Activated naive CD4-positive, alpha-beta T cell (primary cell): ENCODE data around the gene AUTS2.

Experiments
- DNase-seq, 4 experiments: peaks; one replicate each; lab custom pipeline; 2025; lab: John Stamatoyannopoulos, UW

The AUTS2 gene

GRCh38 chr7:70068531-70068930 is 470.3 kb downstream of the AUTS2 start:
- no peak for DNase-seq

GRCh38 chr7:70069977-70070376 is 471.7 kb downstream of the AUTS2 start:
- no peak for DNase-seq

GRCh38 chr7:70071766-70072165 is 473.5 kb downstream of the AUTS2 start:
- DNase-seq = no peak

GRCh38 chr7:70072220-70072619 is 473.9 kb downstream of the AUTS2 start:
- DNase-seq = no peak

- no peak for DNase-seq
Measured at GRCh38 chr7:70076325-70076724, 478.1 kb downstream of the AUTS2 start.

GRCh38 chr7:70082099-70082611 is 483.9 kb downstream of the AUTS2 start:
- DNase-seq = no peak

GRCh38 chr7:70091362-70091761 is 493.1 kb downstream of the AUTS2 start:
- DNase-seq = no peak

GRCh38 chr7:70092314-70093204 is 494.3 kb downstream of the AUTS2 start:
- DNase-seq = no peak

- DNase-seq = no peak
Measured at GRCh38 chr7:70093205-70093904, 495.1 kb downstream of the AUTS2 start.

GRCh38 chr7:70094831-70095230 is 496.6 kb downstream of the AUTS2 start:
- DNase-seq = no peak

- no peak for DNase-seq
Measured at GRCh38 chr7:70097645-70098044, 499.4 kb downstream of the AUTS2 start.

- no peak for DNase-seq
Measured at GRCh38 chr7:70098133-70098561, 499.9 kb downstream of the AUTS2 start.

- DNase-seq = no peak
Measured at GRCh38 chr7:70098905-70099672, 500.8 kb downstream of the AUTS2 start.

GRCh38 chr7:70104243-70104642 is 506.0 kb downstream of the AUTS2 start:
- DNase-seq = no peak

GRCh38 chr7:70113078-70113477 is 514.8 kb downstream of the AUTS2 start:
- DNase-seq = no peak

GRCh38 chr7:70113536-70113935 is 515.3 kb downstream of the AUTS2 start:
- DNase-seq = no peak

- DNase-seq = no peak
Measured at GRCh38 chr7:70114806-70115205, 516.5 kb downstream of the AUTS2 start.

- no peak for DNase-seq
Measured at GRCh38 chr7:70116244-70116643, 518.0 kb downstream of the AUTS2 start.

- no peak for DNase-seq
Measured at GRCh38 chr7:70116867-70117266, 518.6 kb downstream of the AUTS2 start.

GRCh38 chr7:70120851-70121250 is 522.6 kb downstream of the AUTS2 start:
- no peak for DNase-seq

- DNase-seq = no peak
Measured at GRCh38 chr7:70131817-70132216, 533.5 kb downstream of the AUTS2 start.

GRCh38 chr7:70132226-70132851 is 534.1 kb downstream of the AUTS2 start:
- DNase-seq = no peak
